Liver (tissue), 9 donors: ENCODE results near the gene NIPAL1. TPM values are rescaled to one million over a fixed set of nuclear protein-coding genes. Genes with fewer than 3 reads are reported as not detected.
A peak's percentile ranks its signal among the peaks of the same experiment; 100 is the strongest.

Source experiments
- DNase-seq: peaks from one replicate; pipeline ENCODE4 v3.0.0-alpha.2; 2017; ENCODE audit warnings: low spot score
- H3K27ac ChIP-seq, 2 donors: one replicate each; pipeline ENCODE4 v1.7.0; 2013; ENCODE audit warnings: inconsistent platforms in 2 of 2, low read length in 2 of 2, control low read depth in 1 of 2, low read depth in 1 of 2, mild to moderate bottlenecking in 1 of 2
- H3K27me3 ChIP-seq, 4 donors: one replicate each; pipeline versions ENCODE4 v1.6.1 to v1.7.0; 2013; ENCODE audit warnings: low read length in 3 of 4, inconsistent platforms in 1 of 4, mild to moderate bottlenecking in 1 of 4, moderate library complexity in 1 of 4; ENCODE audit not compliant: control insufficient read depth in 4 of 4, insufficient read depth in 4 of 4
- H3K36me3 ChIP-seq, 4 donors: one replicate each; pipeline versions ENCODE4 v1.6.1 to v1.7.0; 2013; ENCODE audit warnings: low read length in 3 of 4, mild to moderate bottlenecking in 3 of 4, low read depth in 1 of 4, moderate library complexity in 1 of 4; ENCODE audit not compliant: control insufficient read depth in 4 of 4, insufficient read depth in 3 of 4
- H3K4me1 ChIP-seq, 4 donors: one replicate each; pipeline versions ENCODE4 v1.6.1 to v1.7.0; 2013; ENCODE audit warnings: low read length in 3 of 4, mild to moderate bottlenecking in 3 of 4, moderate library complexity in 1 of 4; ENCODE audit not compliant: control insufficient read depth in 4 of 4, insufficient read depth in 4 of 4
- H3K4me3 ChIP-seq, 3 donors: one replicate each; pipeline versions ENCODE4 v1.6.1 to v1.7.0; 2013; ENCODE audit warnings: low read length in 3 of 3, control low read depth in 1 of 3, low read depth in 1 of 3, mild to moderate bottlenecking in 1 of 3
- H3K9ac ChIP-seq, 2 donors: one replicate each; pipeline ENCODE4 v1.7.0; 2013; ENCODE audit warnings: low read length in 2 of 2, mild to moderate bottlenecking in 2 of 2, moderate library complexity in 2 of 2, control low read depth in 1 of 2, low read depth in 1 of 2
- H3K9me3 ChIP-seq, 4 donors: one replicate each; pipeline versions ENCODE4 v1.6.1 to v1.7.0; 2013; ENCODE audit warnings: low read length in 3 of 4; ENCODE audit not compliant: control insufficient read depth in 4 of 4
- ATF3 ChIP-seq: IDR thresholded peaks from 2 replicates; pipeline ENCODE4 v1.6.1; 2016; ENCODE audit warnings: antibody characterized with exemption
- CTCF ChIP-seq: fragments of 150-350 bp; IDR thresholded peaks from 2 replicates; pipeline ENCODE4 v1.5.1; 2017; ENCODE audit warnings: improper control_type of control experiment, low read depth, low read length; ENCODE audit not compliant: missing input control
- FOXA1 ChIP-seq: IDR thresholded peaks from 2 replicates; pipeline ENCODE4 v1.6.1; 2016; ENCODE audit warnings: antibody characterized with exemption
- FOXA2 ChIP-seq: IDR thresholded peaks from 2 replicates; pipeline ENCODE4 v1.6.1; 2016; ENCODE audit warnings: antibody characterized with exemption
- GABPA ChIP-seq, 2 donors: IDR thresholded peaks in 1 of 2; conservative IDR thresholded peaks in 1 of 2; 2 replicates each; pipeline ENCODE4 v1.6.1; 2016; ENCODE audit warnings: antibody characterized with exemption in 2 of 2, mild to moderate bottlenecking in 1 of 2, moderate library complexity in 1 of 2
- HNF4A ChIP-seq, 2 donors: conservative IDR thresholded peaks; 2 replicates each; pipeline ENCODE4 v1.6.1; 2016; ENCODE audit warnings: antibody characterized with exemption in 2 of 2, mild to moderate bottlenecking in 2 of 2
- HNF4G ChIP-seq: IDR thresholded peaks from 2 replicates; pipeline ENCODE4 v1.6.1; 2016; ENCODE audit warnings: antibody characterized with exemption
- JUND ChIP-seq, 2 donors: IDR thresholded peaks; 2 replicates each; pipeline ENCODE4 v1.6.1; 2016; ENCODE audit warnings: antibody characterized with exemption in 2 of 2
- NR2F2 ChIP-seq: IDR thresholded peaks from 2 replicates; pipeline ENCODE4 v1.6.1; 2016; ENCODE audit warnings: antibody characterized with exemption
- RAD21 ChIP-seq, 2 donors: IDR thresholded peaks; 2 replicates each; pipeline ENCODE4 v1.6.1; 2016; ENCODE audit warnings: antibody characterized with exemption in 2 of 2, mild to moderate bottlenecking in 2 of 2
- REST ChIP-seq: IDR thresholded peaks from 2 replicates; pipeline ENCODE4 v1.6.1; 2016; ENCODE audit warnings: antibody characterized with exemption, mild to moderate bottlenecking
- SP1 ChIP-seq: IDR thresholded peaks from 2 replicates; pipeline ENCODE4 v1.6.1; 2018; ENCODE audit warnings: antibody characterized with exemption, mild to moderate bottlenecking
- TAF1 ChIP-seq: conservative IDR thresholded peaks from 2 replicates; pipeline ENCODE4 v1.6.1; 2016; ENCODE audit warnings: antibody characterized with exemption, mild to moderate bottlenecking
- YY1 ChIP-seq: IDR thresholded peaks from 2 replicates; pipeline ENCODE4 v1.6.1; 2016; ENCODE audit warnings: antibody characterized with exemption, mild to moderate bottlenecking
- ZBTB33 ChIP-seq: IDR thresholded peaks from 2 replicates; pipeline ENCODE4 v1.6.1; 2016; ENCODE audit warnings: antibody characterized with exemption
- WGBS: extraction: QIAGEN DNeasy Blood & Tissue Kit; methylation state at CpG from one replicate; pipeline ENCODE4 v1.1.7; 2013; 5-methylcytosine and 5-hydroxymethylcytosine counted together
- polyA plus RNA-seq, 2 donors: library from polyadenylated mRNA; stranded (reverse) in 1 of 2; unstranded in 1 of 2; fragments of 200-250 nt in 1 of 2; fragments of >200 nt in 1 of 2; fragmentation: Nextera tagmentation in 1 of 2; extraction: Ambion mirVana in 1 of 2; gene quantifications; one replicate each; pipeline versions ENCODE4 v1.2.1 to v1.2.3, GENCODE V29; 2013 to 2015
- total RNA-seq, 2 donors: library from RNA; depleted of rRNA; stranded (reverse); fragments of >200 nt; gene quantifications; one replicate each; pipeline ENCODE4 v1.2.3, GENCODE V29; 2014
- donor health status: healthy.
- donor health status: healthy.
- donor health status: healthy.
- donor health status: healthy.
- donor health status: healthy.

The NIPAL1 gene
- total and polyA plus RNA-seq, 4 donors = 2.5 to 10.7 (median 6.1) TPM

- no peaks in the 10 kb centered on the region for H3K27me3 ChIP-seq
- peaks cover 0 to 21% (median 13%) of the 10 kb centered on the region in 4 donors for H3K4me1 ChIP-seq
- 55% methylated on average over 3 of the region's 3 CpGs for WGBS
- H3K9me3 ChIP-seq = no peaks in the 10 kb centered on the region
- no peak overlapping the region for H3K9ac ChIP-seq
- TF ChIP-seq ZBTB33 (no peak), ATF3 (no peak), TAF1 (no peak), HNF4G (no peak), JUND (IDR thresholded peaks at IDR 0.05) (no peak), YY1 (no peak)
- H3K27ac ChIP-seq = peak overlapping the region; percentile 18 to 32
- DNase-seq = no peak
- no peak overlapping the region for H3K4me3 ChIP-seq
- H3K36me3 ChIP-seq = peaks cover 0 to 4% (median 1%) of the 10 kb centered on the region in 4 donors
These were observed 3.7 kb upstream of the NIPAL1 start for GRCh38 chr4:48012824-48013223.

GRCh38 chr4:48015216-48015615 lies 1.4 kb upstream of the NIPAL1 start:
- H3K9me3 ChIP-seq = no peaks in the 10 kb centered on the region
- 87% methylated on average over 4 of the region's 4 CpGs for WGBS
- no peak for TF ChIP-seq ZBTB33
- TF ChIP-seq SP1 = no peak
- TF ChIP-seq FOXA1 = no peak
- TF ChIP-seq JUND (IDR thresholded peaks at IDR 0.05) = no peak
- no peak for TF ChIP-seq HNF4A (conservative IDR thresholded peaks at IDR 0.05)
- peaks cover 0 to 24% (median 15%) of the 10 kb centered on the region in 4 donors for H3K4me1 ChIP-seq
- peaks cover 0 to 4% (median 0%) of the 10 kb centered on the region in 4 donors for H3K36me3 ChIP-seq
- peak overlapping the region in 1 of 2 donors; percentile 85 for H3K9ac ChIP-seq
- H3K27ac ChIP-seq = peak overlapping the region; percentile 82 to 95
- H3K4me3 ChIP-seq = peak overlapping the region; percentile 12 to 93 (median 80)
- DNase-seq = no peak
- no peaks in the 10 kb centered on the region for H3K27me3 ChIP-seq

GRCh38 chr4:48015678-48016077 lies 894 bp upstream of the NIPAL1 start:
- Histone ChIP-seq H3K36me3 (peaks cover 0 to under 1% (median 0%) of the 10 kb centered on the region in 4 donors), H3K4me1 (peaks cover 0 to 27% (median 15%) of the 10 kb centered on the region in 4 donors), H3K27ac (peak overlapping the region; percentile 82 to 95), H3K9me3 (no peaks in the 10 kb centered on the region), H3K27me3 (no peaks in the 10 kb centered on the region), H3K9ac (peak overlapping the region in 1 of 2 donors; percentile 85), H3K4me3 (peak overlapping the region; percentile 12 to 93 (median 80))
- peak; percentile 40 for DNase-seq
- WGBS = 34% methylated on average over 5 of the region's 5 CpGs
- TF ChIP-seq FOXA1 (peak; percentile 55), ZBTB33 (no peak), NR2F2 (no peak), RAD21 (IDR thresholded peaks at IDR 0.05) (no peak), REST (no peak), GABPA (IDR thresholded peaks at IDR 0.05 in 1 of 2, conservative IDR thresholded peaks at IDR 0.05 in 1 of 2) (no peak), FOXA2 (peak; percentile 56), CTCF (no peak), YY1 (no peak), JUND (IDR thresholded peaks at IDR 0.05) (no peak), HNF4A (conservative IDR thresholded peaks at IDR 0.05) (no peak), SP1 (no peak)
